ENCODE data around the gene IPMK.

DNA sequence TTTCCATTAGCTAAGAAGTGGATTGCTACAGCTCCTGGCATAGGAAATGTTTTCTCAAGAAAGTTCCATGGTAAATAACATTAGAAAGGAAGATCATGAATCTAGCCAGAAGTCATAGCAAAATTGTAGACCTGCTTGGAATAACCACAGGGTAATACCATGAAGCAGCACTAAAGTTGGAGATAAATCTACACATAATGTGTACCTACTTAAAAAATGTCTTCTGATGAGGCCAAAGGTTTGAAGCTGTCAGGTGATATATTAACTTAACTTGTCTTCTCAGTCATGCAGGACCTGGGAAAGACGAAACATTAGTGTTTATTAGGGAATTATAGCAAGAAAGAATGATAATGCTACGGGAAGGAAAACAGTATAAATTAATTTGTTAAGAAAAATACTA, 7.6 kb upstream of the IPMK start:
- TF ChIP-seq, protein P1, sequence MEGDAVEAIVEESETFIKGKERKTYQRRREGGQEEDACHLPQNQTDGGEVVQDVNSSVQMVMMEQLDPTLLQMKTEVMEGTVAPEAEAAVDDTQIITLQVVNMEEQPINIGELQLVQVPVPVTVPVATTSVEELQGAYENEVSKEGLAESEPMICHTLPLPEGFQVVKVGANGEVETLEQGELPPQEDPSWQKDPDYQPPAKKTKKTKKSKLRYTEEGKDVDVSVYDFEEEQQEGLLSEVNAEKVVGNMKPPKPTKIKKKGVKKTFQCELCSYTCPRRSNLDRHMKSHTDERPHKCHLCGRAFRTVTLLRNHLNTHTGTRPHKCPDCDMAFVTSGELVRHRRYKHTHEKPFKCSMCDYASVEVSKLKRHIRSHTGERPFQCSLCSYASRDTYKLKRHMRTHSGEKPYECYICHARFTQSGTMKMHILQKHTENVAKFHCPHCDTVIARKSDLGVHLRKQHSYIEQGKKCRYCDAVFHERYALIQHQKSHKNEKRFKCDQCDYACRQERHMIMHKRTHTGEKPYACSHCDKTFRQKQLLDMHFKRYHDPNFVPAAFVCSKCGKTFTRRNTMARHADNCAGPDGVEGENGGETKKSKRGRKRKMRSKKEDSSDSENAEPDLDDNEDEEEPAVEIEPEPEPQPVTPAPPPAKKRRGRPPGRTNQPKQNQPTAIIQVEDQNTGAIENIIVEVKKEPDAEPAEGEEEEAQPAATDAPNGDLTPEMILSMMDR (conservative IDR thresholded peaks at IDR 0.05): no peak
- no peak for TF ChIP-seq ZFX (IDR thresholded peaks at IDR 0.05)

Measured in C4-2B (cell line).